Testis (tissue), 2 donors: ENCODE measurements around the gene HMGN1.

Experiments
- CTCF ChIP-seq, 3 experiments: fragments of 450-650 bp in 2 of 3; fragments of 200-600 bp in 1 of 3; sonication (generic) in 1 of 3; IDR thresholded peaks; one replicate each; pipeline ENCODE4 v1.5.1; 2016 to 2019; ENCODE audit warnings: antibody characterized with exemption in 3 of 3, mild to moderate bottlenecking in 2 of 3, moderate library complexity in 1 of 3
- POLR2A ChIP-seq: fragments of 450-650 bp; IDR thresholded peaks from one replicate; pipeline ENCODE4 v1.6.1; 2017; ENCODE audit warnings: antibody characterized with exemption, mild to moderate bottlenecking, moderate library complexity

GRCh38 chr21:39388038-39388810 is 39.3 kb upstream of the HMGN1 start:
- TF ChIP-seq POLR2A: no peak
- peak; percentile 79 to 95 (median 92) for TF ChIP-seq CTCF (IDR thresholded peaks at IDR 0.05)
